Inflammatory macrophage treated with lipopolysaccharide for 4 hours (primary cell): ENCODE results near the gene PRR23E.

Source experiments
- DNase-seq: peaks from one replicate; pipeline ENCODE4 v3.0.0-alpha.2; 2020

PRR23E gene

GRCh38 chr3:127210654-127210943 is 17.7 kb downstream of the PRR23E start:
- no peak for DNase-seq

- DNase-seq = no peak
Observed at GRCh38 chr3:127211118-127212060, 18.5 kb downstream of the PRR23E start.

- DNase-seq = no peak
Observed at GRCh38 chr3:127212231-127212630, 19.3 kb downstream of the PRR23E start.

GRCh38 chr3:127212711-127213110 is 19.8 kb downstream of the PRR23E start:
- no peak for DNase-seq

GRCh38 chr3:127213381-127213918 is 20.5 kb downstream of the PRR23E start:
- DNase-seq = no peak

GRCh38 chr3:127214975-127215374 is 22.0 kb downstream of the PRR23E start:
- DNase-seq = no peak

GRCh38 chr3:127215714-127216414 is 22.9 kb downstream of the PRR23E start:
- DNase-seq = no peak

GRCh38 chr3:127216415-127217261 is 23.7 kb downstream of the PRR23E start:
- DNase-seq = no peak

- no peak for DNase-seq
Observed at GRCh38 chr3:127217596-127218453, 24.9 kb downstream of the PRR23E start.

- no peak for DNase-seq
Observed at GRCh38 chr3:127218454-127218922, 25.6 kb downstream of the PRR23E start.

- DNase-seq = no peak
Observed at GRCh38 chr3:127220497-127220896, 27.6 kb downstream of the PRR23E start.

- DNase-seq = no peak
Observed at GRCh38 chr3:127221037-127221436, 28.1 kb downstream of the PRR23E start.

- no peak for DNase-seq
Observed at GRCh38 chr3:127221446-127222035, 28.6 kb downstream of the PRR23E start.

- DNase-seq = no peak
Observed at GRCh38 chr3:127222163-127222562, 29.2 kb downstream of the PRR23E start.

GRCh38 chr3:127222664-127223063 is 29.7 kb downstream of the PRR23E start:
- no peak for DNase-seq

GRCh38 chr3:127224118-127224517 is 31.2 kb downstream of the PRR23E start:
- no peak for DNase-seq

GRCh38 chr3:127226457-127226856 is 33.5 kb downstream of the PRR23E start:
- no peak for DNase-seq

- no peak for DNase-seq
Observed at GRCh38 chr3:127226946-127227842, 34.3 kb downstream of the PRR23E start.

- DNase-seq = no peak
Observed at GRCh38 chr3:127228866-127229265, 35.9 kb downstream of the PRR23E start.

- no peak for DNase-seq
Observed at GRCh38 chr3:127233371-127233770, 40.4 kb downstream of the PRR23E start.
